GM19467 (cell line): Measurements from ENCODE around the gene PCNX2.
"Not testable (repeated sequence)": the region's sequence is repeated elsewhere in the genome, so short reads cannot be mapped to it uniquely, and the experiment has no call there.

ENCODE experiments used
- ATAC-seq: cut with Tn5 transposase; IDR thresholded peaks from one replicate; pipeline ENCODE4 v1.9.1; 2021; ENCODE audit warnings: mild to moderate bottlenecking, moderate library complexity; ENCODE audit not compliant: unreplicated experiment

Gene PCNX2

DNA sequence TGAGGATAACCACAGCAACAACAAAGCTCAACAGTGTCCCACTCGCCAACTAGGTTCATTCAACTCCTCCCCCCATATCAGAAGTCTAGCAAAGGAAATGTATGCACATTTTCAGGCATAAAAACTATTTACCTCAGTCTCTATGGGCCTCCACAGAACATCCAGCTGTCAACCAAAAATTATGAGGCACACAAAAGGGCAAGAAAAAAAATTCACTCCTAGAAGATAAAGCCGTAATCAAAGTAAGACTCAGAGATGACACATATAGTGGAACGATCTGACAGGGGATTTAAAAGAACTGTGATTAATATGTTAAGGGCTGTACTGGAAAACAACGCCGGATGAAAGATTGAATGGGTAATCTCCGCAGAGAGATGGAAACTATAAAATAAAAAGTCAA is 186.4 kb downstream of the PCNX2 start:
- no peak for ATAC-seq

DNA sequence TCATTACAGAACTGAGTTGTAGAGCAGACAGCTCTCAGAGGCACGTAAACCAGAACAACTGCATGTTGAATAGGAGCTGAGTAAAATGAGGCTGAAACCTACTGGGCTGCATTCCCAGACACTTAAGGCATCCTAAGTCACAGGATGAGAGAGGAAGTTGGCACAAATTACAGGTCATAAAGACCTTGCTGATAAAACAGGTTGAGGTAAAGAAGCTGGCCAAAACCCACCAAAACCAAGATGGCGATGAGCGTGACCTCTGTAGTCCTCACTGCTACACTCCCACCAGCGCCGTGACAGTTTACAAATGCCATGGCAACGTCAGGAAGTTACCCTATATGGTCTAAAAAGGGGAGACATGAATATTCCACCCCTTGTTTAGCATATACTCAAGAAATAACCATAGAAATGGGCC is 187.8 kb downstream of the PCNX2 start:
- not testable (repeated sequence) for ATAC-seq

DNA sequence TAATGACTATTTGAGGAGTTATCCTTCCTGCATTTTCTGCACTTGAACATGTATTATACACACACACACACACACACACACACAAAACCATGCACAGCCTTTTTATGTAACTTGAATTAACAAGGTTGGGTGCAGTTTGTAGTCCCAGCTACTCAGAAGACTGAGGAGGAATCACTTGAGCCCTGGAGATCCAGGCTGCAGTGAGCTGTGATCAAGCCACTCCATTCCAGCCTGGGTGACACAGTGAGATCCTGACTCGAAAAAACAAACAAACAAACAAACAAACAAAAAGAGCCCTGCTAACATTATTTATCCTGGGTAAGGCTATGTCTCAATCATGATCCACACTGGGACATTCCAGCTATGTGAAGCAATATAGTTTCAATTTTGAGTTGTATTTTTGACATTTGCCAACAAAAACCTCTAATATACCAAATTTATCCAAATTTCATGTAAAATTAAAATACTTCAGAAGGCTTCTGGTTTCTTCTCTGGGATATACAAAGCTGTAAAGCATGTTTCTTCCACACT is 188.3 kb downstream of the PCNX2 start:
- no peak for ATAC-seq

DNA sequence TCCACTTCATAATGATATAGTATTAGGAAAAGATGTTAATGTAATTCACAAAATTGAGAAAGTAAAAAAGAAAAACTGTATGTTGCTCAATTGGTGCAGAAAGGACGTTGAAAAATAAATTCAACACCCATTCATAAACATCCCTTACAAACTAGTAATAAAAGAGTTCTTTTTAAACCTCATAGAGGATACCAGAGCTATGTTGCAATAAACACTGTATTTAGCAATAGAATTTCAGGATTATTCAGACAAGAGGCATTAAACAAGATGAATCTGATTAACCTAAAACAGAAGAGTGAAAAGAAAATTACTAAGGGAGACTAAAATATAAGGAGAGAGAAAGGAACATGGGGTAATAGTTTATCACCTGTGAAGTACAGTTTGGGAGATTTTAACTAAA is 190.3 kb downstream of the PCNX2 start:
- no peak for ATAC-seq

DNA sequence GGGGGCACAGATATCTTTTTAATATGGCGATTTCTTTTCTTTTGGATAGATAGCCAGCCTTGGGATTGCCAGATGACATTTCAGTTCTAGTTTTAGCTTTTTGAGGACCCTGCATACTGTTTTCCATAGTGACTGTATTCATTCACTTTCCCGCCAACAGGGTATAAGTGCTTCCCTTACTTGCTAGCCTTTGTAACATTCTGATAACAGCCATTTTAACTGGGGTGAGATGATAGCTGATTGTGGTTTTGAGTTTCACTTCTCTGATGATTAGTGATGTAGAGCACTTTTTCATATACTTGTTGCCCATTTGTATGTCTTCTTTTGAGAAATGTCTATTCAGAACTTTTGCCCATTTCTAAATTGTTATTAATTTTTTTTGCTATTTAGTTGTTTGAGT is 193.2 kb downstream of the PCNX2 start:
- no peak for ATAC-seq

DNA sequence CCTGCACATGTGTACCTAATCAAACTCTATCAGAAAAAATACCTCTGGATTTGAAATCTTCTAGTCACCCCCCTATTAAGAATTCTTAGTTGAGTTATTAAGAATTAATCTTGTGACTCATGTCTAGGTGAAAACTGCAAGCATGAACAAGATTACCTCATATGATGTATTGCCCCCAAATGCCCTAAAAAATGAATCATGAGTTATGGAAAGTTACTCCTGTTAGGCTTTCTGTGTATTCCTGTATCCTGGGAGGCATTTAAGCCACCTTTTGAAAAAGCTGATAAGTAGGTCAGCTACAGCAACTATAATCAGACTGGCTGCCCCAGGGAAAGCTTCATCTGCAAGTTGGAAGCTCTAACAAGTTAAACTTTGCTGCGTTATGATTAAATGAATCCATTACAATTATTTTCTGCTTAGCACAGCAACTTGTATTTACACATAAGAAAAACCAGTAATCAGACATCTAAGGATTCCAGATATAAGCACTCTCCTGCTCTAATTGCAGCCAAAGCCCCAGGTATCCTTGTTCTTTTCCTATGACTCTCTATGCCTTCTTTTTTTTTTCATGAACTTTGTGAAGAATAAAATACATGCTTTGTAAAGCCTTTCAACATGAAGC is 197.5 kb downstream of the PCNX2 start:
- no peak for ATAC-seq

DNA sequence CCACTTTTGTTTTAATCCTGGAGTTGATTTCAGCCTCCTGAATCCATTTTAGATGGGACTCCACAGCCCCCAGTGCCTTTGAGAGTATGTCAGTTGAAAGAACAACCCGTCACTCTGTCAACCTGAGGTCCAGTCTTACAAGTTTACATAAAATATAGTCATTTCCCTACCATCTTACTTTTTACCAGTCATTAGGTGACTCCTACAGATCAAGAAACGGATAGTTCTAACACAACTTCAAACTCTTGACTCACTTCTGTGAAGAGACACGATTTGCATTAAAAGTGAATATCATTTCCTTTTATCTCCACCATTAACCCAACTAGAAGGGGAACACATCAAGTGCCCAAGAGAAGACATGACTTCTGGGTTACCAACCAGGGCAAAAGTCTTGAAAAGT is 198.0 kb downstream of the PCNX2 start:
- no peak for ATAC-seq

DNA sequence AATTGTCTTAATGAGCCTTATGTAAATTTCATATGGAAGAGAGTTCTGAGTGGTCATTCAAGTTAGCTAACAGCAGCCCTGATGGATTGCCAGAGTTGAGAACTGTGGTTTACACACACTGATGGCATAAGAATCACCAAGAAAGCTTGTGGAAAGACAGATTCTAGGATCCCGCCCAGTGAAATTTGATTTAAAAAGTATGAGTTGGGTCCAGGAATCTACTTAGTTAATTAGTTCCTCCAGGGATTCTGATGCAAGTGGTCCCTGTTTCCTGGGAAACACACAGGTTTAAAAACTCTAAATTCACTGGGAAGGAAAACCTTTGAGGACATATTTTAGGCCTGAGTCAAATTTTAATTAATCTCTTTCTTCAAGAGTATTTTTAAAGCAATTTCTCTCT is 200.8 kb downstream of the PCNX2 start:
- ATAC-seq, result no peak

DNA sequence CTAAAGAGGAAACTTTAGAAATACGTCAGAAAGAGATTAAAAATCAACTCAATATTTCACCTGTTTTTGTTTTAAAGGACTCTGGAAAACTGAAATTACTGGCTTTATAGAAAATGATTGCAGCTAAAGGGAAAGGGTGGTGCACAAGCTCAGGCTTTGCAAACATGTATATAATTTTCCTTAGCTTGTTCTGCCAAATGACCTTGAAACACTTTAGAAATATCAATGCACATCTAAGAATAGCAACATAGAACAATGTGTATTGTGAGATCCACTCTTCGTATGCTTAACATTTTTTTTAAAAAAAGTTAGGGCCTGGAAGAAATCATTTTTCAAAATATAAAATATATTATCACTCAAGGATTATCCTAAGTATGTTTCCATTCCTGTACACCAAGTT is 201.3 kb downstream of the PCNX2 start:
- no peak for ATAC-seq

DNA sequence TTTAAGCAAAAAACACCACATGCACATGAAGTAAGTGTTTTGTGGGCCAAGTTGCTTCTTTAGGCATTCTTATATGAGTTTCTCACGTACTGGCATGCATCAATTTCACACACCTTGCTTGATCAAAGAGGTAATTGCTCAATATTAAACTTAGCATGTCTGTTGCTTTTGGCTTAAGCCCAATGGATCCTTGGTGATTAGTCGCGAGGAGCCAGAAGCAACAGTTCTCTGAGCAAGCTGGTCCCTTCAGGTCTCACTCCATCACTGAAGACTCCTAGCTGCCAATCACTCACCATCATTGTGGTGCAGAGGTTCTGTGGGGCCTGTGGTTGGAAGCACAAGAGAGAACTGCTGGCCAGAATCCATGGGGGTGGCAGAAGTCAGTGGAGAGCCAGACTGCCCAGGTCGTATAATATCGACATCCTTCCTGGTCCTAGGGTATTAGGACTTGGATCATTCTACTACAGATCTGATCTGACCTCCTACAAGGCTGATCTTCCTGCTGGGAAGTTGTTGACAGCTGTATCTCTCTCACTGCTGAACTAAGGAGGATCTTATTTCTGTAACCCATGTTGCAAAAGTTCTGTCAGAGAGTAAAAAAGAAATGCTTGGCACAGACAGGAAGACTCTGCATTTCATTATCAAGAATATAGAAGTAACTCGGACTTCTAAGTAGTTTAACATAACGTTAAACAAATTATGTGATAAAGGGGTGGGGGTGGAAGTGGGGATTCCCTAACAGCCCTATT is 204.6 kb downstream of the PCNX2 start:
- no peak for ATAC-seq

DNA sequence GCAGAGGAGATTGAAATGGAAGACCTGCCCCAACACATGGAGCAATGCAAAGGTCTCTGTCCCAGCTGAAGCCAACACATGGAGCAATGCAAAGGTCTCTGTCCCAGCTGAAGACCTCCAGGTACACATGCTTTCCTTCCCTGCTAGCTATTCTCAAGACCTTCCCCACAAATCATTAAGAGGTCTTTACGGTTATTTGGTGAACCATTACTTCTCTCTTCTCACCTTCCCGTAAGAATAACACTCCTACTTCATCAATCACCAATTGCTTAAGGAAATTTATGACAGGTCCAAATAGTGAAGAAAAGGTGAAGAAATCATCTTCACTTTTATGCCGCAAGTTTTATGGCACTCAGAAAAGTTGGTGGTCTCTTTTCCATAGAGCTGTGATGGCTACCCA is 206.3 kb downstream of the PCNX2 start:
- no peak for ATAC-seq

DNA sequence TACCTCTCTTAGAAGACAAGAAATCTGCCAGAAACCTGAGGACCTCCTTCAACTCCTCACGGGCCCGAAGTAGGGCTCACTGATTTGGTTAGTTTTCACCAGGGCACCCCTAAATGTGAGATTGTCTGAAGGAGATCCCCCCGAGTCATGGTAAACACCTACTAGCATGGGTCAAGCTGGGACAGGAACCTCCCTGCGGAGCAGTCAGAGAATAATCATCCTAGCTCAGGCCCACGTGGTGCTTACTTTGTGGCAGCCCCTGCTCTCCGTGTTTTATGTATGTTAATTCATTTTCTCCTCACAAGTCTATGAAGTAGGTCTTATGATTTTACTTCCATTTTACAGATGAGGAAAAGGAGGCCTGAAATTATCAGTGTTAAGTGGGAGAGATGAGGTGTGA is 206.9 kb downstream of the PCNX2 start:
- ATAC-seq, result no peak

DNA sequence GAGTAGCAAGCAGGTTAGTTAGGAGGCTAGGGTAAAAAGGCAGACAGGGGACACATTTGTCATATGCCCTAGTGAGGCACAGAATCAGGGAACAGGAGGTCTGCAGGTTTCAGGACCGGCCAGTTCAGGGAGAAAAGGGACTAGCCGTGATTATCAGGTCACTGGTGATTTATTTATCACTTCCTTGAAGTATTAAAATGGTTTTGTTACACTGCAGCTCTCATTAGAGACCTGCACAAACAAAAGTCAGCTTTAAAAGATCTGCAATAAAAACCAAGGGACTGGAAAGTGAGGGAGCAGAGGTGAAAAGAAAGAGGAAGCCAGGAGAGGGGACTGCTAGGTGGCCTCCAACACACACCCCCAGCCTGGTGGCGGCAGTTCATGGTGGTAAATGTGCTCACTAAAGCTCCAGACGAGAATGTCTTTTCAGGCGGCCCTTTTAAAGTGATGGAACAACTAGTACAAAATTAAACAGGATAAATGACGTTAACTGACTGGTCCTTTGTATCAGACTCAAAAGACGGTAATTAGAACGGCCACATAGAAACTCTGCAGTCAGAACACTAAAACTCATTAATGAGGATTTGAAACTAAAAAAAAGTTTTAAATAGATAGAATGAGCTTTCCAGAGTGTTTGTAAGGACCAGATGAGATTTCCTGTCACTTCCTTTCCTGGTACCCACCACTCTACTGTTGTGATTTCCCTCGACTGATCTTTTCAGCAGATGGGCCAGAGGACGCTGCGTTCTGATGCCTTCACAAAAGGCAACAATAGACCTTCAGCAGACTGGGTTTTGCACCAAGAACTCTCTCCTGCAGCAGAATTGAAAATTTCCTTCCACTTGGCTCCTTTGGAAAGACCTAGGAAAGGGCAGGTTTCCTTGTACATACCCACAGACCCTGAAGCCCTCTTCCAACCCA is 208.3 kb downstream of the PCNX2 start:
- no peak for ATAC-seq

DNA sequence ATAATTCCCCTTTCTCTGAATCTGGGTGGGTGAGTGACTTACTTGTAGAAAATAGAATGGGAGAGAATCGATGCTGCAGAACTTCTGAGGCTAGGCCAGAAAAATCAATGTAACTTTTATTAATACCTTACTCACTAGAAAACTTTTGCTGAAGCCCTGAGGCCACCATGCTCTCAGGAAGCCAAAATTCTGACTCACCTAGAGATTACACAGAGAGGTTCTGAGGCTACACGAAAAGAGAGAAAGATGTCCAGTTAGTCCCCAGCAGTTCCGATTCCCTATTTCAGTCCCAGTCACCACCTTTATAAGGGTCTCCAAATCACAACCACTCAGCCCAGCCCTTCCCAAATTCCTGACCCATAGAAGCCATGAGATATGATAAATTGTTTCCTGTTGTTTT is 210.0 kb downstream of the PCNX2 start:
- ATAC-seq, result no peak

DNA sequence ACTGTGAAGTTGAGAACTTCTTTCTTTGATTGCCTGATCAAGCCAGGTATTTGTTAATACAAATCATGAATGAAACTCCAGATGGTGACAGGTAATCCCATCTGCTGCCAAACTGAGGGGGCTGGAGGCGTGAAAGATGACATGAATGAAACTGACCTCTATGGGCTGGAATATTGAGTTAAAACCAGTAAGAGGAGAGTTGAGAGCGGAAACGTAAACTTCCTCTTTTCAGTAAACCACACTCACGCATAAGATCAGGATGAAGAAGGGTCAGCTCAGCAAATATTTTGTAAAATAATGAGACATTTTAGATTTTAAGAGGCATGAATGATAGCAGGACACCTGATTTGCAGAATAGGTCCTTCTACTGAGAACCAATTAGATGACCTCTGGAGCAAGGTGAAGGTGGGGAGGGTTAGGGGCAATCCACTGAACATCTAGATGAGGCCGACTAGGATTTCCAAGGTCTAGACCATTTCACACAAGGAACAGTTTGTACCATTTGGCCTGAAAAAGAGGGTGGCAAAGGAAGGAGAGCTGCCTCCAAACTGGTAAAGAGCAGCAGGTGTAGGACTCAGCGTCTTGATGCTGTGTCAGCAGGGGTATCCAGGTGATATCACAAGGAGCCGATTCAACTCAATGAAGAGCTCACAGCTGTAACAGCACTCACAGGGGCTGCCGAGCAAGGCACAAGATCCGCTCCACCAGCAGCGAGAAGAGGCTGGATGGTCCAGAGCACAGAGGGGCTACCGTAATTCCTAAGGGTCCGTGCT is 212.6 kb downstream of the PCNX2 start:
- no peak for ATAC-seq

DNA sequence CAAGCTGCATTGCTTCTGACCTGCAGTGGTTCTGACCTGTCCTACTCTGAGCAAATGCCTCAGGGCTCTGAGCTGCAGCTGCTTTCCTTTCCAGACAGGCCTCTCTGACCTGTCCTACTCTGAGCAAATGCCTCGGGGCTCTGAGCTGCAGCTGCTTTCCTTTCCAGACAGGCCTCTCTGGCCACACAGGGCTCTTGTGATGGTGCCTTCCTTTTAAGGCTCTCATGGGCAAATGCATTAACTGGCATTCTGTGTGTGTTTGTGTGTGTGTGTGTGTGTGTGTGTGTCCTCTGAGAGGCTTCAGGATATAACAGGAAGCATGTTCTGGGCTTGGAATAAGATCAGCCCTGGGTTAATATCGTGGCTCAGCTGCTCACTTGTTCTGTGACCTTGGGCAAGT is 213.8 kb downstream of the PCNX2 start:
- ATAC-seq, result no peak

DNA sequence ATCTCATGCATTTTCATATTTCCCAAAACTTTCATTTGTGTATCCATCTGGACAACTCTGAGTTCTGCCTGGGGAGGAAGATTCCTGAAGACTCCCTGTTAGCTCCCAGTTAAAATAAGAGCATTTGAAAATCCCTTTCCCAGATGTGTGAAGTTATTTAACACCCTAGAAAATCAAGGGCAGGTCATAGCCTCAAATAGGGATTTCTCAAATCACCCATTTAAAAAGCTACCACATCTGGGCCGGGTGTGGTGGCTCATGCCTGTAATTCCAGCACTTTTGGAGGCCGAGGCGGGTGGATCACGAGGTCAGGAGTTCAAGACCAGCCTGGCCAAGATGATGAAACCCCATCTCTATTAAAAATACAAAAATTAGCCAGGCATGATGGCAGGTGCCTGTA is 214.7 kb downstream of the PCNX2 start:
- ATAC-seq, result not testable (repeated sequence)

DNA sequence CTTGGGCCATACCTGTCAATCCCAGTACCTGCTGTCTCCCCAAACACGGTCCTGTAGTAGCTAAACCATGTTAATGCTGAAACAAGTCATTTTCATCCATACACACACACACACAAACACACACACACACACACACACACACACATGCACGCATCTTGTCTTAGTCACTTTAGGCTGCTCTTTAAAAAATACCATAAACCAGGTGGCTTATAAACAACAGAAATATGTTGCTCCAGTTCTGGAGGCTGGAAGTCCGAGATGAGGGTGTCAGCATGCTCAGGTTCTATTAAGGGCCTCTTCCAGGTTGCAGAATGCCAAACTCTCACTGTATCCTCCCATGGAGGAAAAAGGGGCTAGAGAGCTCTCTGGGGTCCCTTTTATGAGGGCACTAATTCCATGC is 215.2 kb downstream of the PCNX2 start:
- ATAC-seq, result no peak

DNA sequence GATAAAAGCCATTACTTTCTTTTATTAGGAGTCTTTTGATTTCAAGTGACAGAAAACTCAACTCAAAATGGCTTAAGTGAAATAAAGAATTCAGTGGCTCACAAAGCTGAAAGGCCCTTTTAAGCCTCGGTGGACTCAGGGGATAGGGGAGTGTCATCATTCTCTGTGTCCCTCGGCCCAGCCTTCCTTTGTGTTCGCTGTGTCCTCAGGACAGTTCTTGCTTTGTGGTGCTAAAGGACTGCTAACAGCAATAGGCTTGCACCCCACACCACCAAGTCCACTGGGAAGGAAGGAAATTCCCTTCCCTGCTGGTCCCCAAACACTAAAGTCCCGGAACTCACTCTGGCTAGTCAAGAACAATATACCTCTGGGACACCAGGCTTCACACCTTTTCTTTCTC is 216.0 kb downstream of the PCNX2 start:
- ATAC-seq, result no peak

DNA sequence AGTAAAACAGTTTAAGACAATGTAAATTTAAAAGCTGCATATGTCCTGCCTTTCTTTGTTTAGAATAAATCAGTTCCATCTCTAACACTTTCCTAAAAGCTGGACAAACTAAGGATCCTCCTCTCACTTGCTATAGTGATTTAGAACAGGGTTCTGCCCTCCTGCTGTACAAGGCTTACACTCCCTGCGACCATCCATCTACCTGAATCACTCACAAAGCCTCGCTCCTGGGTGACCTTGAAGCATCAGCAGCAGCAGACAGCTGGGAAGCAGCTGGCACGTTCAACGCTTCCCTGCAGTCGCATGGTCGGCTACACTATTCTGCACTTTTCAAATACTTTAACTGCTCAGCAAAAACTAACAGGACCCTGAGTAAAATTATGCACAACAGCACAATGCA is 217.1 kb downstream of the PCNX2 start:
- no peak for ATAC-seq

DNA sequence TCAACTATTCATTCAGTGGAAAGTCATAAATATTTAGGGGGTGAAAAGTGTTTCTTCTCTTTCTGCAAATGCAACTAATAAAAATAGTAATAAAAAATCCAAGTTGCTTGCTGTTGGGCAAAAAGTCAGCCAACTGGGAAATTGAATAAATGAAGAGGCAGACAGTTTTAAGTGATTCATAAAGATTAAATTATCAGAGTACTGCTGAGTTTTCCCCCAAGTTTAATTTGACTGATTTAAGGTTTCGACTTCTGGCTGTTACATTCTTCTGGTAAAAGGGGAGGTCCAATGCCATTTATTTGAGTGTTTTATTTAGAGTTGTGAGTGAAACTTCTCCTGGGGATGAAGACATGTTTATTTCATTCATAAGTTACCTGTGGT is 219.6 kb downstream of the PCNX2 start:
- ATAC-seq, result no peak
